GF-D8 (cell line): Measurements from ENCODE around the gene SPIB.
"Not testable (repeated sequence)": the region's sequence is repeated elsewhere in the genome, so short reads cannot be mapped to it uniquely, and the experiment has no call there.

Source experiments
- DNase-seq: peaks from one replicate; lab custom pipeline; 2025; lab: John Stamatoyannopoulos, UW

Gene SPIB

DNA sequence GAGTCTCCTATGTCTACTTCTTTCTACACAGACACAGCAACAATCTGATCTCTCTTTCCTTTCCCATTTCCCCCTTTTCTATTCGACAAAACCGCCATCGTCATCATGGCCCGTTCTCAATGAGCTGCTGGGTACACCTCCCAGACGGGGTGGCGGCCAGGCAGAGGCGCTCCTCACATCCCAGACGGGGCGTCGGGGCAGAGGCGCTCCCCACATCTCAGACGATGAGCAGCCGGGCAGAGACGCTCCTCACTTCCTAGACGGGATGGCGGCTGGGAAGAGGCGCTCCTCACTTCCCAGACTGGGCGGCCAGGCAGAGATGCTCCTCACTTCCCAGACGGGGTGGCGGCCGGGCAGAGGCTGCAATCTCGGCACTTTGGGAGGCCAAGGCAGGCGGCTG lies 27.8 kb upstream of the SPIB start:
- DNase-seq = not testable (repeated sequence)

DNA sequence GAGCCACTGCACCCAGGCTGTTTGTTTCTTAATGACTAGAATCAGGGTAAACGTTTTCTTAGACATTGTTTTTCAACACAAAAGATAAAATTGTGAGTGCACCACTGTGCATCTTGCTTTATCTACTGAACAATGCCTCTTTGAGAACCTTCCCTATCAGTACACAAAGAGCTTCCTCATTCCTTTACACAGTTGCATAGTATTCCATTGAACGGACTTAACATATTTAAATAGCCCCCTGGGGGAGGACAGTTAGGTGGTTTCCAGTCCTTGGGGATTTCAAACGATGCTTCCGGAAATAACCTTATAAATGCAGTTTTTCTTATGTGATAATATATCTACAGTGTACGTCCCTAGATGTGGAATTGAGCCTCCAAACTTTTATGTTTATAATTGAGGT lies 26.0 kb upstream of the SPIB start:
- no peak for DNase-seq

DNA sequence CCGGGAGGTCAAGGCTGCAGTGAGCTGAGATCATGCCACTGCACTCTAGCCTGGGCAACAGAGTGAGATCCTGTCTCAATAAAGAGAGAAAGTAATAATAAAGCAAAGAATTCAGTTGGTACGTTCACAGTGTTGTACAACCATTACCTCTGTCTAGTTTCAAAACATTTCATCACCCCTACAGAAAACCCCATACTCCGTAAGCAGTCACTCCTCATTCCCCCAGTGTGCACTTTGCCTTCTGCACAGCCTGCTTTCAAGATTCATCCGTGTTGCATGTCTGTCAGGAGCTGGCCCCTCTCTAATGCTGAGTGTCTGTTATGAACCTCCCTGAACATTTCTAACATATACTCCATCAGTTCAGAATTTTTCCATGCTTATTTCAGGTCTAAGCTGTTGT lies 25.1 kb upstream of the SPIB start:
- DNase-seq = no peak

DNA sequence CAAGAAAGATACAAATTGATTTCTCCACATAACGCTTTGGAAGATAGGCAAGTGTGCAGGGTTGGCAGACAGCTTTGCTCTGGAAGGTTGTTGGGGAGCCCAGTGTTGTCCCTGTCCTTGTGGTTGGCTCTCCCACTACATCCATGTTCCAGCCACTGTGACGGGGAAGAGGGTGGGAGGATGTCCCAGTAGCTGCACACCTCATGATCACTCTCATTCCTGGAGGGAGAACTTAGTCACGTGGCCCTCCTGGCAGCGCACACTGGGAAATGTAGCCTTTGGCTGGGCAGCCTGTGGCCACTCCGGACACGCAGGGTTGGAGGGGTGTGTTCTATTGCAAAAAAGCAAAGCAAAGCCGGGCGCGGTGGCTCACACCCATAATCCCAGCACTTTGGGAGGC lies 24.7 kb upstream of the SPIB start:
- no peak for DNase-seq

DNA sequence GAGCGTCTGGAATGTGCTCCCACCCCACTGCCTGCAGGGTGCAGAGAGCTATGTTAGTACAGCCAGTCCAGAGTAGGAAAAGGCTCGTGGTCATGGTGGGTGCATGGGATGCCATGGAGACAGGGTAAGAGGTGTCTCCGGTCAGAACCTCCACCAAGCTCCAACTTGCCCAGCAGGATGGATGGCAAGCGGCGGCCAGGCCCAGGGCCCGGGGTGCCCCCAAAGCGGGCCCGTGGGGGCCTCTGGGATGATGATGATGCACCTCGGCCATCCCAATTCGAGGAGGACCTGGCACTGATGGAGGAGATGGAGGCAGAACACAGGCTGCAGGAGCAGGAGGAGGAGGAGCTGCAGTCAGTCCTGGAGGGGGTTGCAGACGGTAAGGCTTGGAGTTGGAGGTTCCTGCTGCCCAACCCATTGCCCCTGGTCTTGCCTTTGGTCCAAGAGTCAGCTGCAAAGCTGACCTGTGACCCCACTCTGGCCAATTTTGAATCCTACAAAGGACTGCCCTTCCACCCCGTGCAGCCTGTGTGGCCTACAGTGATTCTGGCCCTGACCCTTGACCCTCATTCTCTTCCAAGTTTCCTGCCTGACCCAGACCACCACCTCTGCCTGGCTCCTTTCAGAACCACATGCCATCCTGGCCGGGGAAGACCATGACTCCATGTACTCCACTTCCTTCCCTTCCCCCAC lies 19.9 kb upstream of the SPIB start:
- DNase-seq = no peak

DNA sequence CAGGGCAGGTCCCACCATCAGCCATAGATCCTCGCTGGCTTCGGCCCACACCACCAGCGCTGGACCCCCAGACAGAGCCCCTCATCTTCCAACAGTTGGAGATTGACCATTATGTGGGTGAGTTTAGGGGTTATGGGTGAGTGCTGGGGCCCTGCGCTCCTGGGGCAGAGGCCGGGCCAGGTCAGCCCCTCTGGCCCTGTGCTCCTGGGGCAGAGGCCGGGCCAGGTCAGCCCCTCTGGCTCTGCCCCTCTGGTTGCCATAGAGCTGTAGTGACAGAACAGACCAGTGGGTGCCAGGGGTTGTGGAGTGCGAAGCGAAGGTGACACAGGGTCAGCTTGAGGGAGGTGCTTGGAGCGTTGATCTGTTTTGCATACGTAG lies 19.4 kb upstream of the SPIB start:
- no peak for DNase-seq

DNA sequence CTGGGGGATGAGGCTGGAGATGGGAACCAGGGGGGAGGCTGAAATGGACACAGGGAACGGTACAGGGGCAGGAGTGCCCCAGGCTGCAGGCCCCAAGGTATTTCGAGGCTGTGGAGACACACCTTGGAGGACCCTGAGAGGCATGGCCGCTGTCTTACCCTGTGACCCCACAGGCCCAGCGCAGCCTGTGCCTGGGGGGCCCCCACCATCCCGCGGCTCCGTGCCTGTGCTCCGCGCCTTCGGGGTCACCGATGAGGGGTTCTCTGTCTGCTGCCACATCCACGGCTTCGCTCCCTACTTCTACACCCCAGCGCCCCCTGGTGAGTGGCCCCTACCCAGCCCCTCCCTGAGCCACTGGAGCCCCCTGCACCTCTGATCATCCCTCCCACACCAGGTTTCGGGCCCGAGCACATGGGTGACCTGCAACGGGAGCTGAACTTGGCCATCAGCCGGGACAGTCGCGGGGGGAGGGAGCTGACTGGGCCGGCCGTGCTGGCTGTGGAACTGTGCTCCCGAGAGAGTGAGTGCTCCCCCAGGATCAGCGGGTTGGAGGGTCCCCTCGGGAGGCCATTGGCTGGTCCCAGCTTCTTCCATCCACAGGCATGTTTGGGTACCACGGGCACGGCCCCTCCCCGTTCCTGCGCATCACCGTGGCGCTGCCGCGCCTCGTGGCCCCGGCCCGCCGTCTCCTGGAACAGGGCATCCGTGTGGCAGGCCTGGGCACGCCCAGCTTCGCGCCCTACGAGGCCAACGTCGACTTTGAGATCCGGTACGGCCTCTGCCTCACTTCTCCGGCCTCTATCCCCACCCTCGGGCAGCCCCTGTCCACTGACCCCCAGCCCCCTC lies 16.9 kb upstream of the SPIB start:
- DNase-seq = no peak

DNA sequence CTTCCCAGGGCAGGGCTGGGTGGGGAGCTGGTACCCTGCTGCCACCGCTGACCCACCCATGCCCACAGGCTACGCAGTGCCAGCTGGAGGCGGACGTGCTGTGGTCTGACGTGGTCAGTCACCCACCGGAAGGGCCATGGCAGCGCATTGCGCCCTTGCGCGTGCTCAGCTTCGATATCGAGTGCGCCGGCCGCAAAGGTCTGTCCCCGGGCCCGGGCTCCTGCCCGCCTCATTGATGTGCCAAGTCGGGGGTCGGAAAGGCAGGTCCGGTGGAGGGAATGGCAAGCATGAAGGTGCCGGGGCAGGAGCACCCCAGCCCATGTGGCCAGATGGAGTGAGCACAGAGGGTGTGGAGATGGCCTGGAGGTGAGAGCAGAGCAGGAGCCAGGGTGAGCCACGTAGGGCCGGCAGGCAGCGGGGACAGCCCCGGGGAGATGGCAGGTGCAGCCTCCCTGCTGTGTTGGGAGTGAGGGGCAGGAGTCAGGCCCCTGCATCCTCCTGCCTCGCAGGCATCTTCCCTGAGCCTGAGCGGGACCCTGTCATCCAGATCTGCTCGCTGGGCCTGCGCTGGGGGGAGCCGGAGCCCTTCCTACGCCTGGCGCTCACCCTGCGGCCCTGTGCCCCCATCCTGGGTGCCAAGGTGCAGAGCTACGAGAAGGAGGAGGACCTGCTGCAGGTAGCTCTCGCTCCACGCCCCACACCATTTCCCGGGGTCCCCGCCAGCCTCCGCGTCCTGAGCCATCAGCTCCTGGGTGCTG lies 16.0 kb upstream of the SPIB start:
- DNase-seq = no peak

DNA sequence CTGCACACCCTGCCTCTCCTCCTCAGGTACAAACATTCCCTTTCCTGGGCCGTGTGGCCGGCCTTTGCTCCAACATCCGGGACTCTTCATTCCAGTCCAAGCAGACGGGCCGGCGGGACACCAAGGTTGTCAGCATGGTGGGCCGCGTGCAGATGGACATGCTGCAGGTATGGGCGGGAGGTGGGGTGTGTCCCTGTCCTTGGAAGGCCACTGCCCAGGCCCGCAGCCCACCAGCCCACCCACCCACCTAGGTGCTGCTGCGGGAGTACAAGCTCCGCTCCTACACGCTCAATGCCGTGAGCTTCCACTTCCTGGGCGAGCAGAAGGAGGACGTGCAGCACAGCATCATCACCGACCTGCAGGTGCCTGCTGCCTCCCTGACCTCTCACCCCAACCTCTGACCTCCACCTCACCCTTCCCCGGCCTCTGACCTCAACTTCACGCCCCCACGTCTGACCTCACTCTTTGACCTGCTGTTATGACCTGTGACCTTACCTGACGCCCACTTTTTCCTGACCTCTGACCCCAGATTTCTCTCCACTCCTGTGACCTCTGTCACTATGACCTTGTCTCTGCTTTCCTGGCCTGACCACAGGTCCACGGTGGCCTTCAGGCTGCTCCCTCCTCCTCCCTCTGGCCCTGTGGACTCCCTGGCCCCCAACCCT lies 12.4 kb upstream of the SPIB start:
- no peak for DNase-seq

DNA sequence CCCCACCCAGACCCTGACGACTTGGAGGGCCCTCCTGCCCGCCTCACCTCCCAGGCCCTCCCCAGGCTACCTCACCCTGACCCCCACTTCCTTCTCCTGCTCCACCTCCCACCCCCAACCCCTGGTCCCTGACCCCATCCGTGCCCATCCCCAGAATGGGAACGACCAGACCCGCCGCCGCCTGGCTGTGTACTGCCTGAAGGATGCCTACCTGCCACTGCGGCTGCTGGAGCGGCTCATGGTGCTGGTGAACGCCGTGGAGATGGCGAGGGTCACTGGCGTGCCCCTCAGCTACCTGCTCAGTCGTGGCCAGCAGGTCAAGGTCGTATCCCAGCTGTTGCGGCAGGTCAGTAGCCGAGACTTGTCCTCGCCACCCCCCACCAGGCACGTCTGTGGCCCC lies 11.9 kb upstream of the SPIB start:
- DNase-seq = no peak

DNA sequence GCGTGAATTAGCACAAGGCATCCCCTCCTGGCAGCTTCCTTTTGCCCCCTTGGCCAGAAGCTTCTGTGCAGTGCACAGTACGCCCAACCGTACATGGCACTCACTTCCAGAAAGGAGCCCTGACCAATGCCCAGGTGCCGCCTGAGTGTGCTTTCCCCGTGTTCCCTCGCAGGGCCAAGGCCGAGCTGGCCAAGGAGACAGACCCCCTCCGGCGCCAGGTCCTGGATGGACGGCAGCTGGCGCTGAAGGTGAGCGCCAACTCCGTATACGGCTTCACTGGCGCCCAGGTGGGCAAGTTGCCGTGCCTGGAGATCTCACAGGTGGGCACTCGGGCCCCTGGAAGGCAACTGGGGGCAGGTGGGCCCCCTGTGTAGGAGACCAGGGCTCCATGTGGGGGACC lies 9.4 kb upstream of the SPIB start:
- no peak for DNase-seq

DNA sequence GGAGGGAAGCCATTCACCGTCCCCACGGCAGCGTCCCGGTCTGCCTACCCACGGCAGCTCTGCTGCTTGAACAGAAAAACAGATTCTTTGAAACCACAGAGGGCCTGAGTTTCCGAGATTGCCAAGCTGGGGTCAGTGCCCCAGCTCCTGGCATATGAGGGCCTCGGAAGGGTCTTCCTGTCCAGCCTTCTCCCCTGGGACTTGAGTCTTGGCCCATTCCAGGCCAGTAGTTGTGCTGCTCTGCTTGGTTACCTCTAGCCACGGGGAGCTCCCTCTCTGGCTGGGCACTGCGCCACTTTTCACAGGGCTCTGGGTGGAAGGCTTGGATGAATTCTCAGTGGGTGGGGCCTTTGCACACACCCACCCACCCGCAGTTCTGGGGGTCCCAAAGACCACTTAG lies 8.6 kb upstream of the SPIB start:
- DNase-seq = no peak

DNA sequence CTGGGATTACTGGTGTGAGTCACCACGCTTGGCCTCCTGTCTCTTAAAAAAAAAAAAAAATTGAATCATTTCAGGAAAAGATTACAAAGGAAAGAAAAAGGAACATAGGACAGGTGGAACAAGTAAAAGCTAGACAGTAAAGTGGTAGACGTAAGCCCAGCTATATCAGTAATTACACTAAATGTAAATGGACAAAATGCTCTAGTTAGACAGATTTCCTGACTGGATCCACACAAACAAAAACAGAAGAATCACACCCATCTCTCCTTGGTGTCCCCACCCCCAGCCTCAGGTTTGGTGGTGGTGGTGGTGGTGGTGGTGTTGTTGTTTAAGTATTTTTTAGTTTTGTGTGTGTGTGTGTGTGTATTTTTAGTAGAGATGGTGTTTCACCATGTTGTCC lies 6.3 kb upstream of the SPIB start:
- no peak for DNase-seq

DNA sequence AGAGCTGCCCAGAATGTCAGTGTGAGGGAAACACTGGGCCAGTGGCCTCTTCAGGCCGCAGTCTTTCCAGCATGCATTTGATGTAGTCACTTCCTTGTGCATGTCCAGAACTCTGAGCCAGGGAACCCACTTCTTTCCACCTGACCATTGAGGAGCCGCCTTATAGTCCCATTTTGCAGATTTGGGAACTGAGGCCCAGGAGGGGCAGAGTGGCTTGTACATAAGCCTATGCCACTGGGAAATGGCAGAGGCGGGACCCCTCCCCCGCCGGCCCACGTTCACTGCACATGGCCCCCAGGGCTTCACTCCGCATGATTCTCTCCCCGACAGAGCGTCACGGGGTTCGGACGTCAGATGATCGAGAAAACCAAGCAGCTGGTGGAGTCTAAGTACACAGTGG lies 5.6 kb upstream of the SPIB start:
- DNase-seq = no peak

DNA sequence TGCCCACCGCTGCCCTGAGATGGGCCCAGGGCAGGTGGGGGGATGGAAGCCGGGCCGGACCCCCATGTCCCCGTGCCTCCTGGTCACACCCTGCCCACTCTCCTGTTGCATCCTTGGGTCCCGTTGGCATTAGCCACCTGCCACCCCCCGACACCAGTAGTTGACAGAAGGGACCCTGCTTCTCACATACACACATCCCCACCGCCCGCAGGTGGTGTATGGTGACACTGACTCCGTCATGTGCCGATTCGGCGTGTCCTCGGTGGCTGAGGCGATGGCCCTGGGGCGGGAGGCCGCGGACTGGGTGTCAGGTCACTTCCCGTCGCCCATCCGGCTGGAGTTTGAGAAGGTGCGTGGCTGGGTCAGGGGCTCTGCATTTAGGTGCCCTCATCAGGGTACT lies 5.2 kb upstream of the SPIB start:
- DNase-seq = no peak

DNA sequence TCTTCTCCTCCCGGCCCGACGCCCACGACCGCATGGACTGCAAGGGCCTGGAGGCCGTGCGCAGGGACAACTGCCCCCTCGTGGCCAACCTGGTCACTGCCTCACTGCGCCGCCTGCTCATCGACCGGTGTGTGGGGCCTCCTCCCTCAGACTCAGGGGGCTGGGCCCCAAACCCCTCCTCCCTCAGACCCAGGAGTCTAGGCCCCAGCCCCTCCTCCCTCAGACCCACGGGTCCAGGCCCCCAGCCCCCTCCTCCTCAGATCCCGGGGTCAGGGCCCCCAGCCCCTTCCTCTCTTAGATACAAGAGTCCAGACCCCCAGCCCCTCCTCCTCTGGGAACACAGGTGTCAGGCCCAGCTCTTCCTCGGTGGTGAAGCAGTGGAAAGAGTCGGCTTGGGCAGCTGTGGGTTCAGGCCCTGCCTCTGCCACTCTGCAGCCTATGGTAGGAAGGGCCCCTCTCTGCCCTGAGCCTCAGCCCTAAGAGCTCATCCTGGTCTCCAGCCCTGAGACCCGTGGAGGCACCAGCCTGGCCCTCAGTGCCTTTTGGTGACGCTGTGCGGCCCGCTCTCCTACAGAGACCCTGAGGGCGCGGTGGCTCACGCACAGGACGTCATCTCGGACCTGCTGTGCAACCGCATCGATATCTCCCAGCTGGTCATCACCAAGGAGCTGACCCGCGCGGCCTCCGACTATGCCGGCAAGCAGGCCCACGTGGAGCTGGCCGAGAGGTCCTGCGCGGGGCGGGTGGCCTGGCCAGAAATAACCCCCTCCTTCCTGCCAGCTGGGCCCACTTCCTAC lies 3.7 kb upstream of the SPIB start:
- no peak for DNase-seq

DNA sequence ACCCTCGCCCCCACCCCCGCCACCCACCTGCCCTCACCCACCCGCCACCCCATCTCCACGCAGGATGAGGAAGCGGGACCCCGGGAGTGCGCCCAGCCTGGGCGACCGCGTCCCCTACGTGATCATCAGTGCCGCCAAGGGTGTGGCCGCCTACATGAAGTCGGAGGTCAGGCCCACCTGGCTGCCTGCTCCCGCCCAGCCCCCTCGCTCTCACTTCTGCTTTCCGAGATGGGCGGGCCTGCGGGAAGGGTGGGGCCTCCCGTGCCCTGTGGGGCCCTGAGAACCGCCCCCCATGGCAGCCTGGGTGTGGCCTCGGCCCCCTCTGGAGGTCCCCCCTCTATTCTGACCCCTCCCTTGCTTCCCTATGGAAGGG lies 3.1 kb upstream of the SPIB start:
- DNase-seq = no peak

DNA sequence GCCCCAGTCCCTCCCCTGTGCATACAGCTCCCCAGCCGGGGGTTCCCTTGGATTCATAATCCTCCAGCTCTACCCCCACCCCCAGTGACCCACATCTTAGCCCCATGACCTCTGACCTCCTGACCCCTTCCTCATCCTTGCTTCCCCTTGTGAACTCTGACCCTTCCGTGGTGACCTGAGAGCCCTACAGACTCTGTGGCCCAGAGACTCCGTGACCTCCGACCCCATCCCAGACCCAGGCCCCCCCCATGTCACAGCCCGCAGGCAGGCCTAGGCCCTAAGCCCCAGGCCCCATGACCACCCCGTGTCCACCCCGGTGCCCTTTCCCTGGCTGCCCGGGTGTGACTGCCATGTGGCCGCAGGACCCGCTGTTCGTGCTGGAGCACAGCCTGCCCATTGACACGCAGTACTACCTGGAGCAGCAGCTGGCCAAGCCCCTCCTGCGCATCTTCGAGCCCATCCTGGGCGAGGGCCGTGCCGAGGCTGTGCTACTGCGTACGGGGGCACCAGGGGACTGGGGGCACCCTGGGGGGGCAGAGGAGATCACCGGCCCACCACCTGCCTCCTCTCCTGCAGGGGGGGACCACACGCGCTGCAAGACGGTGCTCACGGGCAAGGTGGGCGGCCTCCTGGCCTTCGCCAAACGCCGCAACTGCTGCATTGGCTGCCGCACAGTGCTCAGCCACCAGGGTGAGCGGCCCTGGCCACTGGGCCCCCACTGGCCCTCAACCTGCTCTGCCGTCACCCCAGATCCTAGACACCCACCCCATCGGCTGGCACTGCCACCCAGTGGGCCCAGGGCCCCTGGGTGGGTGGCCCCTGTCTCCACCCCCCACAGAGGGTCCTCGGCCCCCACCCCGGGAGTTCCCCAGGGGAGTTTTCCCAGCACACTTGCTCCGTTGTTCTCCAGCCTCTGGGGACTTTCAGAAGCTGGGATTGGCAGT lies 2.4 kb upstream of the SPIB start:
- DNase-seq = no peak

DNA sequence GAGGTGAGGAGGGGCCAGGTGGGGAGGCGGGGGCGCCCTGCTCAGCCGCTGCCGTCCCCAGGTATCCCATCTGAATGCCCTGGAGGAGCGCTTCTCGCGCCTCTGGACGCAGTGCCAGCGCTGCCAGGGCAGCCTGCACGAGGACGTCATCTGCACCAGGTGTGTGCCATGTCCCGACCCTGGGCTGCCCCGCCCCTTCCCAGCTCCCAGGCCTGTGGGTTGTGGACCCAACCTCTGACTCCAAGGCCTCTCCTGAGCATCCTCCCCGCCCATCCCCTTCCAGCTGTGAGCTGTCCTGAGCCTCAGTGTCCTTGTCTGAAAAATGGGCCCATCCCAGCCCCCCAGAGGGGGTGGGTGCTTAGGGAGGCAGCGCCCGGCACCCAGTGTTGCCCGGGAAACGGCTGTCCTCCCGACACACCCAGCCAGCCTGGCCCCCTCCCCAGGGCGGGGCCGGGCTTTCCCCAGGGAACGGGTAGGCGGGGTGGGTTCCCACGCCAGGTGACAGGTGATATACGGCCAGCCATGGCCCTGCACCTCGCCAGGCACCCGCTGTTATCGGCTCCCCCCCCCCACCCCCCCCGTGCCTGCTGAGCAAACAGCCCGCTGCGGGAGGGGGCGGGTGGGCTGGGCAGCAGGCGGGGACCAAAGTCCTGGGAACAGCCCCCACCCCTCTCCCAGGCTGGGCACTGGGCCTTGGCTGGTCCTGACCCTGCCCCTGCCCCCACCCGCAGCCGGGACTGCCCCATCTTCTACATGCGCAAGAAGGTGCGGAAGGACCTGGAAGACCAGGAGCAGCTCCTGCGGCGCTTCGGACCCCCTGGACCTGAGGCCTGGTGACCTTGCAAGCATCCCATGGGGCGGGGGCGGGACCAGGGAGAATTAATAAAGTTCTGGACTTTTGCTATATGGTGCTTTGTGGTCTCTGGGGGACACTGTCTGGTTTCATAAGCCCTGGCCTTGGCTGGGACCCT lies 1.3 kb upstream of the SPIB start:
- no peak for DNase-seq
